Measurements from ENCODE around the gene KIF5A.

KIF5A gene

DNA sequence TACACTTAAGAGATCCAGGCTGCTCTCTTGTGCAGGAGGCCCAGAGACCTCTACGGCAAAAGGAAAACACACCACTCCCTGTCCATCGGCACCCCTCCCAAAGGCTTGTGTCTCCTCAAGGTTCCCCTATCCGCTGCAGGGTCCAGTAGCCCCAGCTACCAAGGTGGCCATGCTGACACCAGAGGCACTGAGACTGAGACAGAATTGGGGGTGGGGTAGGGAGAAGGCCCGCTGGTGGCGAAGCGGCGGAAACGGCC lies 30.1 kb upstream of the KIF5A start:
- in situ Hi-C loops (cut with HindIII; ENCODE audit: low sequenced_read_pairs), result no loop called here

DNA sequence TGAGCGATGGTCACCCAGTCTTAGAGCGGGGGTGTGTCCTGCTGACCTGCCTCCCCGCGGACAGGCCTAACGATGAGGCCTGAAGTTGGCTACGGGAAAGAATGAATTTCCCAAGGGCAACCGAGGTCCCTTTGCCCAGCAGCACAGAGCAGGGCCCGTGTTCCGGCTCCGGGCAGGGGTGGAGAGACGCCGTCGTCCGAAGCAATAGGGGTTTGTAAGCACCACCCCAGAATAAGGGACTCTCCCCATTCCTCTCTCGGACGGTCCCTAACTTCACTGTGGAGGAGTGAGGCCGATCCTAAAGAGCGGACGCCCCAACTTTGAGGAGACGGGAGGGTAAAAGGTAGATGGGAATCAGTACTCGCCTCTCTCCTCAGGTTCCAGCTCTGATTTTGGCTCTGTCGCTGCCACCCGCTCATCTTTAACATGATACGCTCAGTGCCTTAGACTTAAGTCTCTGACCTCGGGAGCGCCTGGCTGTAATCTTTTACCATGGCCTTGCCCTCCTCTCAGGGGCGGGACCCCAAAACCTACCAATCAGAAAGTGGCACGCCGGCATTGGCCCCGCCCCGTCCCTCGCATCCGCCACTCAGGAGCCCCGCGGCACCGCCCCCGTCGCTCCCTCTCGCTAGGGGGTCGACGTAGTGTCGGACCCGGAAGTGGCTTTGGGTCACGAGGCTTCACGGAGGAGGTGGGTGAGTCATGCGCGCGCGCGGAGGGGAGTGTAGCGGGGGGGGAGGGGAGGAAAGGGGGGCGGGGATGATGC lies 29.6 kb upstream of the KIF5A start, which contains the start of gene DDIT3:
Gene DDIT3, minus strand, starts transcription at position 462 of the 766 bp plus-strand sequence. CDS start 3,108 bp downstream, outside the sequence.
- in situ Hi-C loops (cut with HindIII; ENCODE audit: low sequenced_read_pairs), result no loop called here

DNA sequence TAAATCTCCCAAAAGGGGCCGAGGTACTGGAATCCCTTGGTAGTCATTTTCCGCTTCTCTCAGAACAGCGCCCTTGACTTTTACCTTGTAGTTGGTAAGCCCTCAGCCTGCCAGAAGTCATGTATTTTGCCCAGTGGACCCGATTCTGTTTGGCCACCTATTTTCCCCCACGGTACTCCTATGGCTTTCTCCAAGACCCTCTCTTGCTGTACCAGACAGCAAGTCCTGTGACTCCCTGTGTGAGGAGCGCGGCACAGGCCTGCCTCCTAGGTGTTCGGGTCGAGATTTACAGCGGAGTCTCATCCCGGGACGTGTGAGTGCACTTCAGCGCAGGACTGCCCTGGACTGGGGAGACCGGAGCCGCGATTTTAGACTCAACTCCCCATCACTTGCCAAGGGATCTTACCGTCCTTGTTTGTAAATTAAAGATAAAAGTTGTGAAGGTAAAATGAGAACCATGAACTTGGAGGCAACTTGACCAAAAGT lies 28.3 kb upstream of the KIF5A start:
- in situ Hi-C loops (cut with HindIII; ENCODE audit: low sequenced_read_pairs), result no loop called here

DNA sequence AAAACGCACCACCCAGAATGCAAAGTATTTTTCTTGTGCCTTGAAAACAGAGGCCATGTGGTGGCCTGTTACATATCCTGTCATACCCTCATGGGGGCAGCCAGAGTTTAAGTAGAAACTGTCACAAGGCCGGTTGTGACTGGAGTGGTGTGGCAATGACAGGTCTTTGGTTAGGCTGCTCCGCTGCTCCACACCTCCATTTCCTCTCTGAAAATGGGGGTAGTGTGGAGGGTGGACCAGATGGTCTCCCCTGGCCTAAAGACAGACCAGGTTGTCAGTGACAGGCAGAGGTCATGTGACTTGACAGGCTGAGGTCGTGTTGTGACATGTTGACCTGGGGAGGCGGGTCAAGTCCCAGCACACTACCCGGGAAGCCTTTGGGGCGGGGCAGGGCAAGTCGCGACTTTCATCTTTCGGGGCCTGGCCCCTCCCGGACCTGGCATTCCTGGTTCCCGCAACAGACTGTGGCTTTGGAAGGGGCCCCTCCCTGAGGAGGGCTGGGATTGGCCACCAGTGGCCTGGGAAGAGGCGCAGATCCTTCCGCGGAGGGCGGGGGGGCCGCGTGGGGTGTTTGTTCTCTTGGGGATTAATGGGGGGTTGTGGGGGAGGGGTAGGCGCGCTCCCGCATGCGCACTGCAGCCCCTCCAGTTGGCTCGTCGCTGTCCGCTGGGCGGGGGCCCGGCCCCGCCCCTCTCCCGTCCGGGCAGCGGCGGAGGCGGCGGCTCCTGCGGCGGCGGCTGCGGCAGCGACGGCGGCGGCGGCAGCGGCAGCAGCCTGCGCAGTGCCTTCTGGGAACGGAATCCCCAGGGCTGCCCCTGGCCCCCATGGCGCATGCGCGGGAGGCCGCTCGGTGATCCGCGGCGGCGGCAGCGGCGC lies 27.6 kb upstream of the KIF5A start, which contains the start of gene MBD6:
Gene MBD6, plus strand, starts transcription at position 814 of the 876 bp plus-strand sequence. CDS start 1,480 bp downstream, outside the sequence.
- in situ Hi-C loops (cut with HindIII; ENCODE audit: low sequenced_read_pairs), result no loop called here

DNA sequence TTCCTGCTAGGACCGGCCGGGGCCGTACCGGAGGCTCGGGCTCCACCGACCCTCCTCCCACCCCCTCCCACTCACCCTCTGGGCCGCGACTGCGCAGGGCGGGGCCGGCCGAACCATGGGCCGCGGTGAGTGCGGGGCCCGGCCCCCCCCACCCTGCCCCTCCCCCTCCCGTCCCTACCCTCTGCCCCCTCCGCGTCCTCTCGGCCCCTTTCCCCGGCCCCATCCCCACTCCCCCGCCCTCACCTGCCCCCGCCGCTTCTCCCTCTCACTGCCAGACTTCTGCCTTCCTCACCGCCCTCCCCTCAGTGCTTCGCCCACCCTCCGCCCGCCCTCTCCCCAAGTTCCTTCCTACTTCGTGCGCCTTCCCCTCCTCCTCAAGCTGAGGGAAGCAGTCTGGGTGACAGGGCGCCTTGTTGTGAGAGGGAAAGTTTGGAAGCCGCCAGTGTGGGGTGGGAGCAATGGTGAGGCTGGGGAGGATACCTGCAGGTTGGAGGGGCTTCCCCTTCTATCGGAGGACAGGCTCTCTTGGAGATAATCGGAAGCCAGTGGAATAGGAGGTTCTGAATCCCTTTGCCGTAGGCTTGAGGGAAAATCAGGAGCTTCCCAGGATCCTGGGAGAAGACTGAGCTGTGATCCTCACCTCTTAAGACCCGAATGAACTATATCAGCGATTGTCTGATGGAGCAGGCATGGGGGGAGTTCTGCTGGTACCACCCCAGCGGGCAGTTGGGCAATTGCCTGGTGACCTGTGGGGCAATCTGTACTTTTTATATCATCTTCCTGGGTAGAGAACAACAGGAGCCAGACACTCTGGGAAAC lies 26.7 kb upstream of the KIF5A start:
- in situ Hi-C loops (cut with HindIII; ENCODE audit: low sequenced_read_pairs), result no loop called here

DNA sequence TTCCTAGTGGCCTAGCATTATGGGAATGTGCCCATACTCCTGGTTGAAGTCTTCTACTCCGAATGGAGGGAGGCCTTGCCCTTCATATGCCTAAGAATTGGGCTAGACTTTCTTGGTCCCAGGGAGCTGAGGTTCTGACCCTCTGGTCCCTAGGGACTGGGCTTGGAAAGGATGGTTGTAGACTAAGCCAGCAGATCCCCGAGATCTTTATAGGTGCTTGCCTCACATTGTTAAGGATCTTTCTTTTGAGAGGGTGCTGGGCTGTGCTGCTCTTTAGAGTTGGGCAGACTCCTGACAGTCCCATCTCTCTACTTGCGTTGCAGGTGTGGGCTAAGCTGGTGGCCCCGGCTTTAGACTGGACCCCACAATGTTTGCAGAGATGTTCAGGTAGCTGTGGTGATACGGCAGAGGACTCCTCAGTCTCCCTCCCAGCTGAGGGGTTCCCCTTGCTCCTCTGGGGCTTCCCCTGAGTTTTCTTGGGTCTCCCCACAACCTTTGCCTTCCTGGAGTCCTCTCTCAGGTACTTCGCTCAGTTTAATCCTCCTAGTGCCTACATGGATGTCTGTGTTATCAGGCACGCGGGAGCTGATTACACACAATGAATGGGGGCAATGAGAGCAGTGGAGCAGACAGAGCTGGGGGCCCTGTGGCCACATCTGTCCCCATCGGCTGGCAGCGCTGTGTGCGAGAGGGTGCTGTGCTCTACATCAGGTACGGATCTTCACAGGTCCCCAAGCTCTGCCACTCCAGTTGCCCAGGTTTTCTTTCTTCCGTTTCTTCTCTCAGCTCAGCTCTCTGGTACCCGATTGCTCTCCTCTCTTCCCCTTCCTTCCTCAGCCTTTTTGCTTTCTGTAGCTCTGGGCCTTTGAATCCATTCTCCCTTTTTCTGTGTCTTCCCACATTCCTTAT lies 25.9 kb upstream of the KIF5A start:
- in situ Hi-C loops (cut with HindIII; ENCODE audit: low sequenced_read_pairs), result no loop called here

DNA sequence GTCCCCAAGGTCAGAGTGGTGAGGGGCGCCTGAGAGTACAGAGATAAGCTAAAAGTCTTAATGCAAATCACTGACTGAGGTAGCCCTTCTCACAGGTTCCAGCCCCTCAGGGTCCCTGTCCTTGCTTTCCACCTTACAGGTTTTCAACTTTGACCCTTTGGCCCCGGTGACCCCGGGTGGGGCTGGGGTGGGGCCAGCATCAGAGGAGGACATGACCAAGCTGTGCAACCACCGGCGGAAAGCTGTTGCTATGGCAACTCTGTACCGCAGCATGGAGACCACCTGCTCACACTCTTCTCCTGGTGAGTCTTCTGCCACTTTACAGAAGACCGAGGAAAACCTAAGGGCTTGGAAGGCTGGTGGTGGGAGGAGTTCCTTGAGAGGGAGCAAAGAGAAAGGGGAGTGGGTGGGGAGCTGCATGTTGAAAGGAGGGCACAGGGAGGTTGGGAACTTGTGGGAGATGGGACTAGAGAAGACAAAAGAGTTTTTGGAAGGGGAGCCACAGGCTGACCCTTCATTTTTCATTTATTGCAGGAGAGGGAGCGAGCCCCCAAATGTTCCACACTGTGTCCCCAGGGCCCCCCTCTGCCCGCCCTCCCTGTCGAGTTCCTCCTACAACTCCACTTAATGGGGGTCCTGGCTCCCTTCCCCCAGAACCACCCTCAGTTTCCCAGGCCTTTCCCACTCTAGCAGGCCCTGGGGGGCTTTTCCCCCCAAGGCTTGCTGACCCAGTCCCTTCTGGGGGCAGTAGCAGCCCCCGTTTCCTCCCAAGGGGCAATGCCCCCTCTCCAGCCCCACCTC lies 24.8 kb upstream of the KIF5A start:
- in situ Hi-C loops (cut with HindIII; ENCODE audit: low sequenced_read_pairs), result no loop called here

DNA sequence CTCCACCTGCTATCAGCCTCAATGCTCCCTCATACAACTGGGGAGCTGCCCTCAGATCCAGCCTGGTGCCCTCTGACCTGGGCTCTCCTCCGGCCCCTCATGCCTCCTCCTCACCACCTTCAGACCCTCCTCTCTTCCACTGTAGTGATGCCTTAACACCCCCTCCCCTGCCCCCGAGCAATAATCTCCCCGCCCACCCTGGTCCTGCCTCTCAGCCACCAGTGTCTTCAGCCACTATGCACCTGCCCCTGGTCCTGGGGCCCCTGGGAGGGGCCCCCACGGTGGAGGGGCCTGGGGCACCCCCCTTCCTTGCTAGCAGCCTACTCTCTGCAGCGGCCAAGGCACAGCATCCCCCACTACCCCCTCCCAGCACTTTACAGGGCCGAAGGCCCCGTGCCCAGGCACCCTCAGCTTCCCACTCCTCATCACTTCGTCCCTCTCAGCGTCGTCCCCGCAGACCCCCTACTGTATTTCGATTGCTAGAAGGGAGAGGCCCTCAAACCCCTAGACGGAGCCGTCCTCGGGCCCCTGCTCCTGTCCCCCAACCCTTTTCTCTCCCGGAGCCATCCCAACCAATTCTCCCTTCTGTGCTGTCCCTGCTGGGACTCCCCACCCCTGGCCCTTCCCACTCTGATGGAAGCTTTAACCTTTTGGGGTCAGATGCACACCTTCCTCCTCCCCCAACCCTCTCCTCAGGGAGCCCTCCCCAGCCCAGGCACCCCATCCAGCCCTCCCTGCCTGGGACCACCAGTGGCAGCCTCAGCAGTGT lies 24.0 kb upstream of the KIF5A start:
- in situ Hi-C loops (cut with HindIII; ENCODE audit: low sequenced_read_pairs), result no loop called here

DNA sequence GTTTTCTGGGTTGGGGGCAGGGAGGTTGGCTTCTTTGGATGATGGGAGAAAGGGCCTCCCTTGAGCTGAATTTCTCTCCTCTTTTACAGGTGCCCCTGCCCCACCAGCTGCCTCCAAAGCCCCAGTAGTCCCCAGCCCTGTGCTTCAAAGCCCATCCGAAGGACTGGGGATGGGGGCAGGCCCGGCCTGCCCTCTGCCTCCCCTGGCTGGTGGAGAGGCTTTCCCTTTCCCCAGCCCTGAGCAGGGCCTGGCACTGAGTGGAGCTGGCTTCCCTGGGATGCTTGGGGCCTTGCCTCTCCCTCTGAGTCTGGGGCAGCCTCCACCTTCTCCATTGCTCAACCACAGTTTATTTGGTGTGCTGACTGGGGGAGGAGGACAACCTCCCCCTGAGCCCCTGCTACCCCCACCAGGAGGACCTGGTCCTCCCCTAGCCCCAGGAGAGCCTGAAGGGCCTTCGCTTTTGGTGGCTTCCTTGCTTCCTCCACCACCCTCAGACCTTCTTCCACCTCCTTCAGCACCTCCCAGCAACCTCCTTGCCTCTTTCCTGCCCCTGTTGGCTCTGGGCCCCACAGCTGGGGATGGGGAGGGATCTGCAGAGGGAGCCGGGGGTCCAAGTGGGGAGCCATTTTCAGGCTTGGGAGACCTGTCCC lies 23.2 kb upstream of the KIF5A start:
- in situ Hi-C loops (cut with HindIII; ENCODE audit: low sequenced_read_pairs), result no loop called here

DNA sequence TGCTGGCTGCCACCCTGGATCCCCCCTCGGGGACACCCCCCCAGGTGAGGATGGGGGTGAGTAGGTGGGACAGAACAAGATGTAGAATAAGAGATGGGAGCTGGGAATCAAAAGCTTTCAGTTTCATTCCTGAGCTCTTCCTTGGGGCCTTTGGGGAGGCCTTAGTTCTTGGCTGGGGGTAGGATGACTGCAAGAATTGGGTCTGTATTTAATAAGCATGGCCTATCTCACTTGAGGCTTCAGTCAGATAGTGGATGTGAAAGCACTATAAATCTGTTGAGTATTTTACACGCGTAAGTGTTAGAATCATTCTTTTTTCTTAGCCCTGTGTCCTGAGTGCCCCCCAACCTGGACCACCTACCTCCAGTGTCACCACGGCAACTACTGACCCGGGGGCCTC lies 22.7 kb upstream of the KIF5A start:
- in situ Hi-C loops (cut with HindIII; ENCODE audit: low sequenced_read_pairs), result no loop called here

DNA sequence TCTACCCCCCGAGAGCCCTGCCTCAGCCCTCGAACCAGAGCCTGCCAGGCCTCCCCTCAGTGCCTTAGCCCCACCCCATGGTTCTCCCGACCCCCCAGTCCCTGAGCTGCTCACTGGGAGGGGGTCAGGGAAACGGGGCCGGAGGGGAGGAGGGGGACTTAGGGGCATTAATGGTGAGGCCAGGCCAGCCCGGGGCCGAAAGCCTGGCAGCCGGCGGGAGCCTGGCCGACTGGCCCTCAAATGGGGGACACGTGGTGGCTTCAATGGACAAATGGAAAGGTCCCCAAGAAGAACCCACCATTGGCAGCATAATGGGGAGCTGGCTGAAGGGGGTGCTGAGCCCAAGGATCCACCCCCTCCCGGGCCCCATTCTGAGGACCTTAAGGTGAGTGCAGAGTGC lies 21.7 kb upstream of the KIF5A start:
- in situ Hi-C loops (cut with HindIII; ENCODE audit: low sequenced_read_pairs), result no loop called here

DNA sequence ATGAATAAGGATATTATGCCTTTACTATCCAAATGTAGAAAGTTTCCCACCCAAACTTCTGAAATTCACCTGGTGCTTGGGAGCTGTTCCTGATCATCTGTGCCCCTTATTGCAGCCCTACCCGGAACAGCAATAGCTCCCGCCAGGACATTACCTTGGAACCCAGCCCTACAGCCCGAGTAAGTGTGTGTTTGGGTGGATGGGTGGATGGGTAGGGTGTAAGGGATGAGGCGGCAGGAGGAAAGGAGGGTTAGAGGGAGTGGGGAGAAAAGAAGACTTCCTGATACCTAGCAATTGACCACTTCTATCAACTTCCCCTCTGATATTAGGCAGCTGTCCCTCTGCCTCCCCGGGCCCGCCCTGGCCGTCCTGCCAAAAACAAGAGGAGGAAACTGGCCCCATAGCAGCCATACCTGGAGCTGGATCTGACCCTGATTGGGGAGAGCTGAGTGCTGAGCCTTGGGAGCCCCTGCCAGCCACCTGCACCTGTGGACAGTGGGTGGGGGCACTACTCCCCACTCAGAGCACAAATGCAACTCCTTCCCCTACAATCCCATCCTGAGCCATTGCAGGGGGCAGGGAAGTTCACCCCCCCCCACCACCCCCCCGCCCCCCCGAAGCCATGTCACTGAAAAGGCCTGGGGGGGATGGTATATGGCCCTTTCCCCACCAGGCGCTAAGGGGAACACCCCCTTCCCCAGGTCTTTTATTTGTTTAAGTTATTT lies 20.9 kb upstream of the KIF5A start:
- in situ Hi-C loops (cut with HindIII; ENCODE audit: low sequenced_read_pairs), result no loop called here

DNA sequence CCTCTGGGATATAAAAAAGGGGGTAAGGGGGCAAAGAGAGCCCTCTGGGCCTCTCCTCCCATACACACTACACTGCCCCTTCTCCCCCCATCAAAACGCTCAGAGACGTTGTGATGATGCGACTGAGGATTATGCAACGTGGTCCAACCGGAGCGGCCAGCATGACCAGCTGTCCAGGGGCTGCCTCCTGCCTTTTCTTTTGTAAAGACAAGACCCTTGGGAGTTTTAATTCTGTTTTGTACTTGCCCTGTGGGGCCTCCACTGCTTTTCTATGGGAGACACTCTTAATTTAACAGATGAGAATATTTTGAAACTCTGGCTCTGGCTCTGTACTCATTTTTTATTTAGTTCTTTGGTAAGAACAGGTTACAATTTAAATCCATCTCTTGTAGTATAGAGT lies 20.0 kb upstream of the KIF5A start:
- in situ Hi-C loops (cut with HindIII; ENCODE audit: low sequenced_read_pairs), result no loop called here

DNA sequence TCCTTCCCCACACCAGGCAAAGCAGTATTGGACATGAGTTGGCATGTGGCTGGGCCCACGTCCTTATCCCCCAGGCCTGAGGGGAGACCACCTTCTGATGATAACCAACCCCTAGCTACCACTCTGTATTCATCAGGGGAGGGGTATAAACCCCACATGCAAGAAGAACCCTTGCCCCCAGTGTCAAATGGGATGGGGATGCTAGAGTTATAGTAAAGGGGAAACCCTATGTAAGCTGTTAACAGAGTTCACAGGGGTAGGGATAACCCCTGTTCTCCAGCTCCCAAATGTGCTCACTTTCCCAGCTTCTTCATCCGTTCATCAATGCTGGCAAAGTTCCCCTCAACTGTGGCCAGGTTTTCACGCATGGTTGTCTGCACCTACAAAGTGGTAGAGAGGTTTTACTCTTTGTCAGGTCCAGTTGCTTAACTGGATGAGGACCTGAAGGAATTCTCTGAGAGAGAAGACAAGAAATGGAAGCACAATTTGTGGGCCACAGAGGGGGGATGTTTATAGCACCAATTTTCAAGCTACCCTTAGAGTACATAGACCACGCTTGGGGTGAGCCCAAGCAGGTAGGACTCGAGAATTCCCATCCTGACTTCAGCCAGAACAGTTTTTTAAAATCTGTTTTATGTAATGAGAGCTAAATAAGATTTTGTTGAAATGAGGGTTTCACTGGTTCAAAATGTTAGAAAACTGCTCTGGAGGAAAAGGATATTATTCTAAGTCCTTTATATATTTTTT lies 19.3 kb upstream of the KIF5A start:
- in situ Hi-C loops (cut with HindIII; ENCODE audit: low sequenced_read_pairs), result no loop called here

DNA sequence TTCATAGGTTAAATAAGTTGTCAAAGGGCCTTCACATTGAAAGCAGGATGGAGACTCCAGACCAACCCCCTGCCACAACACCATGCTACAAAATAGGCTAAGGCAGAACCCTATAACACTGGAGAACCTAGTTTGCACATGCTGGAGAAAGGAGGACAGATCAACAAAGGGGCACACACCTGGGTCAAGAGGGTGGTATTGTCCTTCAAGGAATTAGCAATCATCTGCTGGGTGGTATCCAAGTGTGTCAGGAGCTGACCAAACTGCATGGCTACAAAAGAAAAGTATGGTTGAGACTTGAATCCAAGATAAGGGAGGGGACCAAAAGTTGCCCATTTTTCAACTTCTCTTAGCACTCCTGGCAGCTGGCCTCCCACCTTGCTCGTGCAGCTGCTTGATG lies 18.0 kb upstream of the KIF5A start:
- in situ Hi-C loops (cut with HindIII; ENCODE audit: low sequenced_read_pairs), result no loop called here

DNA sequence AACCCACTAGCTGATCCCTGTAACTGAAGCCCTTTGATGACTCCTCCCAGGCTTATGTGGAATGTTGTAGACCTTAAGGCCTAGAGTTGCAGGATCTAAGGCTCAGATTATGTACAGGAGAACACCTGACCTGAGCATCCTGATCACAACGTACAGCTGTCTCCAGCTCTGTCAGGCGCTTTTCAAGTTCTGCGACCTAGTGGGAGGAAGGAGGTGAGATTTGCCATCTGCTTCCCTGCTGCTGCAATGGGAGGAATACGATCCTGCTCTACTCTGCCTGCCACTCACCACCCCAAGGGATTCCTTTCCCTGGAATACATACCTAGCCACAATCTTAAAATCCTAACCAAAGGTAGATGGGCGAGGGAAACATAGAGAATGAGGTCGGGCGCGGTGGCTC lies 16.7 kb upstream of the KIF5A start:
- in situ Hi-C loops (cut with HindIII; ENCODE audit: low sequenced_read_pairs), result no loop called here

DNA sequence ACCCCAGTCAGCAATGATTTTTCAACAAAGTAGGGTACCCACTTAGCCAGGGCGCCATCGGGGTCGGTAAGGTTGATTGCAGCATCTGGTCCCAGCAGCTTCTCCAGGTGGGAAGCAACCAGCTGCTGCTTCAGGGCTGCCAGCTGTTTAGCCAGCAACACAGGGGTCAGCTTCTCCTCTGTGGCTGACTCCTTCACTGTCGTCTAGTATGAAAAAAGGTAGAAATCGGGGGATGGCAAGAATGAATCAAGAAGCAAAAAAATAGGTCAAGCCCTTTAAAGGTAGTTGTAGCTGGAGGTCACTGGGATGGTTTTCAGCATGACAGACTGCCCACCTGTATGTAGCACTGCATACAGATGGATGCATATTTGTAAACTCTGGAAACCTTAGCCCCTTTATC lies 15.6 kb upstream of the KIF5A start:
- in situ Hi-C loops (cut with HindIII; ENCODE audit: low sequenced_read_pairs), result no loop called here
